SH-SY5Y (cell line): Measurements from ENCODE around the gene S100A14.

Source experiments
- GATA2 ChIP-seq: IDR thresholded peaks from 2 replicates; pipeline ENCODE4 v1.6.1; 2011; ENCODE audit warnings: mild to moderate bottlenecking, low read depth, low read length
- GATA3 ChIP-seq: IDR thresholded peaks from 2 replicates; pipeline ENCODE4 v1.6.1; 2011; ENCODE audit warnings: low read depth, mild to moderate bottlenecking, low read length, moderate library complexity

GRCh38 chr1:153659656-153660055 lies 43.5 kb upstream of the S100A14 start:
- TF ChIP-seq GATA3 (no peak), GATA2 (no peak)
